K562 (cell line): ENCODE measurements around the gene PIM3. TPM values are rescaled to one million over a fixed set of nuclear protein-coding genes. Genes with fewer than 3 reads are reported as not detected.
A peak's percentile ranks its signal among the peaks of the same experiment; 100 is the strongest.

Experiments
- CCNT2 ChIP-seq: IDR thresholded peaks from 2 replicates; pipeline ENCODE4 v1.6.1; 2011; ENCODE audit warnings: borderline replicate concordance, low read depth, mild to moderate bottlenecking, moderate library complexity, mixed read lengths, low read length; ENCODE audit not compliant: insufficient read length; ENCODE audit errors: extremely low read depth
- HDGF ChIP-seq: fragments of 450-650 bp; IDR thresholded peaks from 2 replicates; pipeline ENCODE4 v1.6.1; 2016
- KLF13 ChIP-seq: fragments of 450-650 bp; IDR thresholded peaks from 2 replicates; pipeline ENCODE4 v1.6.1; 2016; ENCODE audit warnings: missing genetic modification characterization, low read depth, mild to moderate bottlenecking, missing compliant biosample characterization, moderate library complexity, borderline replicate concordance
- KLF6 ChIP-seq: fragments of 250-450 bp; sonication (Bioruptor Pico); IDR thresholded peaks from 2 replicates; pipeline ENCODE4 v1.4.0; 2020; ENCODE audit warnings: mild to moderate bottlenecking, moderate library complexity, borderline replicate concordance
- PHF8 ChIP-seq: fragments of 200-600 bp; sonication (generic); IDR thresholded peaks from 2 replicates; pipeline ENCODE4 v1.6.1; 2012; ENCODE audit warnings: mixed run types, mild to moderate bottlenecking, inconsistent platforms, low read length, moderate library complexity, borderline replicate concordance
- SMAD4 ChIP-seq: fragments of 250-450 bp; sonication (Bioruptor Pico); conservative IDR thresholded peaks from 2 replicates; pipeline ENCODE4 v1.8.0; 2021; ENCODE audit warnings: inconsistent platforms, mild to moderate bottlenecking, moderate library complexity
- SMARCA4 ChIP-seq: fragments of 450-650 bp; IDR thresholded peaks from 2 replicates; pipeline ENCODE4 v1.6.1; 2016
- SPI1 ChIP-seq: IDR thresholded peaks from 2 replicates; pipeline ENCODE4 v1.6.1; 2011; ENCODE audit warnings: low read depth, low read length, control low read depth, borderline replicate concordance
- TAL1 ChIP-seq: fragments of 450-650 bp; IDR thresholded peaks from 2 replicates; pipeline ENCODE4 v1.6.1; 2016; ENCODE audit warnings: mild to moderate bottlenecking
- ZNF124 ChIP-seq: sonication (generic); formaldehyde crosslinking; IDR thresholded peaks from 2 replicates; pipeline ENCODE4 v1.8.1; 2022; ENCODE audit warnings: missing genetic modification reagents
- ZNF140 ChIP-seq: fragments of 250-450 bp; sonication (Bioruptor Pico); IDR thresholded peaks from 2 replicates; pipeline ENCODE4 v1.8.0; 2021; ENCODE audit warnings: moderate library complexity, mild to moderate bottlenecking, inconsistent platforms
- ZNF263 ChIP-seq: sonication (generic); formaldehyde crosslinking; IDR thresholded peaks from 2 replicates; pipeline ENCODE4 v1.8.0; 2022; ENCODE audit warnings: mild to moderate bottlenecking, missing genetic modification reagents, borderline replicate concordance
- ZNF431 ChIP-seq: sonication (generic); formaldehyde crosslinking; IDR thresholded peaks from 2 replicates; pipeline ENCODE4 v1.8.0; 2022; ENCODE audit warnings: mild to moderate bottlenecking, missing genetic modification reagents
- polyA plus RNA-seq, 8 experiments: library from polyadenylated mRNA; depleted of rRNA in 4 of 8; stranded (reverse) in 5 of 8; unstranded in 3 of 8; fragments of >200 nt; fragmentation: Nextera tagmentation in 2 of 8; fragmentation: Illumina TruSeq in 1 of 8; extraction: Ambion mirVana in 2 of 8; extraction: Trizol in 1 of 8; gene quantifications; 2 replicates each; pipeline versions ENCODE4 v1.2.1 to v1.2.3, GENCODE V29; 2011 to 2014; ENCODE audit warnings: inconsistent platforms in 1 of 8, missing spikeins in 1 of 8
- total RNA-seq, 7 experiments: library from RNA; depleted of rRNA in 6 of 7; stranded (reverse); fragments of >200 nt in 6 of 7; fragmentation: Illumina TruSeq in 2 of 7; extraction: Trizol in 2 of 7; gene quantifications; 2 replicates each; pipeline versions ENCODE4 v1.2.1 to v1.2.3, GENCODE V29; 2011 to 2021; ENCODE audit warnings: low replicate concordance in 1 of 7
- TF ChIP-seq, protein P1 (sequence below): fragments of 250-450 bp; sonication (Bioruptor Pico); IDR thresholded peaks from 2 replicates; pipeline ENCODE4 v1.6.1; 2021; ENCODE audit warnings: mild to moderate bottlenecking
- TF ChIP-seq, protein P2 (sequence below), 2 experiments: fragments of 450-650 bp in 1 of 2; IDR thresholded peaks; 2 replicates each; pipeline ENCODE4 v1.6.1; 2011 to 2017; ENCODE audit warnings: low read depth in 2 of 2, antibody characterized with exemption in 1 of 2, borderline replicate concordance in 1 of 2, low read length in 1 of 2, mild to moderate bottlenecking in 1 of 2, mixed read lengths in 1 of 2; ENCODE audit not compliant: control insufficient read depth in 1 of 2
- TF ChIP-seq, protein P3 (sequence below): fragments of 250-450 bp; sonication (Bioruptor Pico); IDR thresholded peaks from 2 replicates; pipeline ENCODE4 v1.8.0; 2021; ENCODE audit warnings: moderate library complexity, mild to moderate bottlenecking, inconsistent platforms
- TF ChIP-seq, protein P4 (sequence below): fragments of 450-650 bp; IDR thresholded peaks from 2 replicates; pipeline ENCODE4 v1.6.1; 2017; ENCODE audit warnings: mild to moderate bottlenecking, moderate library complexity
- TF ChIP-seq, protein P5 (sequence below): fragments of 250-450 bp; sonication (Bioruptor Pico); IDR thresholded peaks from 2 replicates; pipeline ENCODE4 v1.5.0; 2021

PIM3 gene
- total and polyA plus RNA-seq, 9 of the 15 experiments (the other 6 are each of a cell fraction or from before 2014, with no cell fraction given) = 0.24 to 40.5 (median 5.3) TPM

DNA sequence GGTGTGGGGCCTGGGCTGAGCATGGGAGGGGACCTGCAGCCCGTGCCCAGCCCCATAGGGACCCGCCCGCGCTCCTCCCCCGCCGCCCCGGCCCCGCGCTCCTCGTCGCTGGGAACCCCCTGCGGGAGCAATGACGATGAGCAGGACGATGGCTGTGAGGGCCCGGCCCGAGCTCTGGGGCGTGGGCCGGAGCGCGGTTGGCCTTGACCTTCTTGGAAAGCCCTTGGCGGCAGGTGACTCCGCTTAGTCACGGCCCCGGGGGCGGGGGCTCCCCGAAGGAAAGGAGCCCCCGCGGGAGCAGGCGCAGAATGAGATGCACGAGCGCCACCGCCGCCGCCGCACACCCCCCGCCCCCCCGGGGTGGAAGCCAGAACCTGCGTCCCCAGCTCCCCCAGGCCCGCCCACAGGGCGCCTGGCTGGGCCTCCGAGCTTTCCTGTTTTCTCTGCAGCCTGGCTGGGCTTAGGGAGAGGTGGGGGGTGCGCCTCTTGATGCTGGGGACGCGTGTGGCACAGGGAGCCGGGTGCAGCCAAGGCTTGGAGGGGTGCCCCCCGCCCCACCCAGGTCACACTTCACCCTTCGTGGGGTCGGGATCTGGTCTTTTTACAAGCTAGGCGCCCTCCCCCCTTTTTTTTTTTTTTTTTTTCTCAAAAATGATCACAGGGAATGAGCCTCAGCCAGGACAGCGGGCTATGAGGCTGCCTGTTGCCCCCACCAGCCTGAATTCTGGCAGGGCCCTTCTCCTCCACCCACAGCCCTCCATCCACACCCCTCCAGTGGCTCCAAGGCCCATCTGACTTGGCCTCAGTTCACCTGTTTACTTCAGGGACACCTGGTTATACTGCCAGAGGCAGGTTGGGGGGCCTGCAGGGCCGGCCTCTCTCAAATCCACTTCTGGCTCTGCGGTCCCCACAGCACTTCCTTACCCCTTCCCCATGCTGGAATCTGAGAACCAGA lies 24.3 kb upstream of the PIM3 start (continued):
- TF ChIP-seq, protein P1, sequence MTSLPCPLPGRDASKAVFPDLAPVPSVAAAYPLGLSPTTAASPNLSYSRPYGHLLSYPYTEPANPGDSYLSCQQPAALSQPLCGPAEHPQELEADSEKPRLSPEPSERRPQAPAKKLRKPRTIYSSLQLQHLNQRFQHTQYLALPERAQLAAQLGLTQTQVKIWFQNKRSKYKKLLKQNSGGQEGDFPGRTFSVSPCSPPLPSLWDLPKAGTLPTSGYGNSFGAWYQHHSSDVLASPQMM (CRISPR knock-in tag) = no peak
- TF ChIP-seq ZNF140 (no peak), CCNT2 (peak; percentile 94), SPI1 (no peak), SMAD4 (CRISPR knock-in tag) (peak; percentile 52), SMARCA4 (no peak), ZNF431 (CRISPR knock-in tag) (no peak), KLF6 (no peak), PHF8 (no peak; the same call in 1 of the 2 replicates), HDGF (no peak), ZNF124 (CRISPR knock-in tag) (no peak), TAL1 (no peak), ZNF263 (CRISPR knock-in tag) (peak; percentile 49; the same call in 1 of the 2 replicates), KLF13 (tag) (no peak)
- TF ChIP-seq, protein P2, sequence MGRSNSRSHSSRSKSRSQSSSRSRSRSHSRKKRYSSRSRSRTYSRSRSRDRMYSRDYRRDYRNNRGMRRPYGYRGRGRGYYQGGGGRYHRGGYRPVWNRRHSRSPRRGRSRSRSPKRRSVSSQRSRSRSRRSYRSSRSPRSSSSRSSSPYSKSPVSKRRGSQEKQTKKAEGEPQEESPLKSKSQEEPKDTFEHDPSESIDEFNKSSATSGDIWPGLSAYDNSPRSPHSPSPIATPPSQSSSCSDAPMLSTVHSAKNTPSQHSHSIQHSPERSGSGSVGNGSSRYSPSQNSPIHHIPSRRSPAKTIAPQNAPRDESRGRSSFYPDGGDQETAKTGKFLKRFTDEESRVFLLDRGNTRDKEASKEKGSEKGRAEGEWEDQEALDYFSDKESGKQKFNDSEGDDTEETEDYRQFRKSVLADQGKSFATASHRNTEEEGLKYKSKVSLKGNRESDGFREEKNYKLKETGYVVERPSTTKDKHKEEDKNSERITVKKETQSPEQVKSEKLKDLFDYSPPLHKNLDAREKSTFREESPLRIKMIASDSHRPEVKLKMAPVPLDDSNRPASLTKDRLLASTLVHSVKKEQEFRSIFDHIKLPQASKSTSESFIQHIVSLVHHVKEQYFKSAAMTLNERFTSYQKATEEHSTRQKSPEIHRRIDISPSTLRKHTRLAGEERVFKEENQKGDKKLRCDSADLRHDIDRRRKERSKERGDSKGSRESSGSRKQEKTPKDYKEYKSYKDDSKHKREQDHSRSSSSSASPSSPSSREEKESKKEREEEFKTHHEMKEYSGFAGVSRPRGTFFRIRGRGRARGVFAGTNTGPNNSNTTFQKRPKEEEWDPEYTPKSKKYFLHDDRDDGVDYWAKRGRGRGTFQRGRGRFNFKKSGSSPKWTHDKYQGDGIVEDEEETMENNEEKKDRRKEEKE (IDR thresholded peaks at IDR 0.05; ENCODE audit: borderline replicate concordance in 1 of 2, control insufficient read depth in 1 of 2, low read depth in 2 of 2, low read length in 1 of 2) = no peak
- TF ChIP-seq, protein P3, sequence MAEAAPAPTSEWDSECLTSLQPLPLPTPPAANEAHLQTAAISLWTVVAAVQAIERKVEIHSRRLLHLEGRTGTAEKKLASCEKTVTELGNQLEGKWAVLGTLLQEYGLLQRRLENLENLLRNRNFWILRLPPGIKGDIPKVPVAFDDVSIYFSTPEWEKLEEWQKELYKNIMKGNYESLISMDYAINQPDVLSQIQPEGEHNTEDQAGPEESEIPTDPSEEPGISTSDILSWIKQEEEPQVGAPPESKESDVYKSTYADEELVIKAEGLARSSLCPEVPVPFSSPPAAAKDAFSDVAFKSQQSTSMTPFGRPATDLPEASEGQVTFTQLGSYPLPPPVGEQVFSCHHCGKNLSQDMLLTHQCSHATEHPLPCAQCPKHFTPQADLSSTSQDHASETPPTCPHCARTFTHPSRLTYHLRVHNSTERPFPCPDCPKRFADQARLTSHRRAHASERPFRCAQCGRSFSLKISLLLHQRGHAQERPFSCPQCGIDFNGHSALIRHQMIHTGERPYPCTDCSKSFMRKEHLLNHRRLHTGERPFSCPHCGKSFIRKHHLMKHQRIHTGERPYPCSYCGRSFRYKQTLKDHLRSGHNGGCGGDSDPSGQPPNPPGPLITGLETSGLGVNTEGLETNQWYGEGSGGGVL (CRISPR knock-in tag) = no peak
- TF ChIP-seq, protein P4, sequence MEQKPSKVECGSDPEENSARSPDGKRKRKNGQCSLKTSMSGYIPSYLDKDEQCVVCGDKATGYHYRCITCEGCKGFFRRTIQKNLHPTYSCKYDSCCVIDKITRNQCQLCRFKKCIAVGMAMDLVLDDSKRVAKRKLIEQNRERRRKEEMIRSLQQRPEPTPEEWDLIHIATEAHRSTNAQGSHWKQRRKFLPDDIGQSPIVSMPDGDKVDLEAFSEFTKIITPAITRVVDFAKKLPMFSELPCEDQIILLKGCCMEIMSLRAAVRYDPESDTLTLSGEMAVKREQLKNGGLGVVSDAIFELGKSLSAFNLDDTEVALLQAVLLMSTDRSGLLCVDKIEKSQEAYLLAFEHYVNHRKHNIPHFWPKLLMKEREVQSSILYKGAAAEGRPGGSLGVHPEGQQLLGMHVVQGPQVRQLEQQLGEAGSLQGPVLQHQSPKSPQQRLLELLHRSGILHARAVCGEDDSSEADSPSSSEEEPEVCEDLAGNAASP = no peak
- TF ChIP-seq, protein P5, sequence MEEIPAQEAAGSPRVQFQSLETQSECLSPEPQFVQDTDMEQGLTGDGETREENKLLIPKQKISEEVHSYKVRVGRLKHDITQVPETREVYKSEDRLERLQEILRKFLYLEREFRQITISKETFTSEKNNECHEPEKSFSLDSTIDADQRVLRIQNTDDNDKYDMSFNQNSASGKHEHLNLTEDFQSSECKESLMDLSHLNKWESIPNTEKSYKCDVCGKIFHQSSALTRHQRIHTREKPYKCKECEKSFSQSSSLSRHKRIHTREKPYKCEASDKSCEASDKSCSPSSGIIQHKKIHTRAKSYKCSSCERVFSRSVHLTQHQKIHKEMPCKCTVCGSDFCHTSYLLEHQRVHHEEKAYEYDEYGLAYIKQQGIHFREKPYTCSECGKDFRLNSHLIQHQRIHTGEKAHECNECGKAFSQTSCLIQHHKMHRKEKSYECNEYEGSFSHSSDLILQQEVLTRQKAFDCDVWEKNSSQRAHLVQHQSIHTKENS (CRISPR knock-in tag) = no peak
